Left lobe of liver (tissue), 2 donors: ENCODE data around the gene RUFY3. TPM values are rescaled to one million over a fixed set of nuclear protein-coding genes. Genes with fewer than 3 reads are reported as not detected.
"Not testable (repeated sequence)": the region's sequence is repeated elsewhere in the genome, so short reads cannot be mapped to it uniquely, and the experiment has no call there.

Experiments
- ATAC-seq: fragments of 200-7000 bp; cut with Tn5 transposase; one replicate; pipeline ENCODE4 v1.9.1; 2020; ENCODE audit warnings: mild to moderate bottlenecking, moderate library complexity
- DNase-seq: peaks from one replicate; pipeline ENCODE4 v3.0.0-alpha.2; 2020; ENCODE audit warnings: low spot score
- total RNA-seq: library from RNA; stranded (reverse); gene quantifications from one replicate; pipeline ENCODE4 v1.2.1, GENCODE V29; 2021
- donor health status: DM: no; HTN: no; CAD: no; lungs with moderate emphysema.
- donor health status: DM: no; HTN: yes; CAD: no.

Gene RUFY3
- 30.1 TPM for total RNA-seq

- DNase-seq (no peak), ATAC-seq (no peak)
Observed at GRCh38 chr4:70721747-70722146, at the start of gene RUFY3. Gene RUFY3 (plus strand): TSS chr4:70721964. CDS start chr4:70722574, 610 bp downstream.

GRCh38 chr4:70674191-70674590 lies 47.6 kb upstream of the RUFY3 start:
- ATAC-seq (no peak), DNase-seq (no peak)

GRCh38 chr4:70674731-70675130 lies 47.0 kb upstream of the RUFY3 start:
- ATAC-seq (no peak), DNase-seq (no peak)

GRCh38 chr4:70676554-70677090 lies 45.1 kb upstream of the RUFY3 start:
- DNase-seq (no peak), ATAC-seq (no peak)

GRCh38 chr4:70678383-70678999 lies 43.3 kb upstream of the RUFY3 start:
- no peak for DNase-seq
- ATAC-seq: no peak

- no peak for DNase-seq
Observed at GRCh38 chr4:70680934-70681333, 40.8 kb upstream of the RUFY3 start.

GRCh38 chr4:70681704-70682103 lies 40.1 kb upstream of the RUFY3 start:
- no peak for DNase-seq

More at GRCh38 chr4:70680934-70681333, 40.8 kb upstream of the RUFY3 start:
- no peak for ATAC-seq

GRCh38 chr4:70682142-70682541 lies 39.6 kb upstream of the RUFY3 start:
- not testable (repeated sequence) for ATAC-seq, DNase-seq

More at GRCh38 chr4:70681704-70682103, 40.1 kb upstream of the RUFY3 start:
- ATAC-seq: no peak

GRCh38 chr4:70687392-70687791 lies 34.4 kb upstream of the RUFY3 start:
- peak; percentile 7 for ATAC-seq
- DNase-seq: peak; percentile 54

GRCh38 chr4:70687821-70688794 lies 33.7 kb upstream of the RUFY3 start, which contains the start of gene UTP3:
Gene UTP3 (plus strand): TSS chr4:70688532. CDS start chr4:70688678, 146 bp downstream.
- ATAC-seq (peak; percentile 97), DNase-seq (peak; percentile 96)

- DNase-seq (no peak), ATAC-seq (peak; percentile 0)
Observed at GRCh38 chr4:70688795-70689231, 33.0 kb upstream of the RUFY3 start.

GRCh38 chr4:70691661-70692060 lies 30.1 kb upstream of the RUFY3 start:
- DNase-seq: no peak
- ATAC-seq: no peak

- DNase-seq, ATAC-seq: not testable (repeated sequence)
Observed at GRCh38 chr4:70694633-70695032, 27.1 kb upstream of the RUFY3 start.

- ATAC-seq: not testable (repeated sequence)
Observed at GRCh38 chr4:70698435-70698834, 23.3 kb upstream of the RUFY3 start.

GRCh38 chr4:70700712-70701111 lies 21.1 kb upstream of the RUFY3 start:
- DNase-seq: no peak

More at GRCh38 chr4:70698435-70698834, 23.3 kb upstream of the RUFY3 start:
- DNase-seq: not testable (repeated sequence)

GRCh38 chr4:70701271-70701670 lies 20.5 kb upstream of the RUFY3 start:
- no peak for DNase-seq
- no peak for ATAC-seq

More at GRCh38 chr4:70700712-70701111, 21.1 kb upstream of the RUFY3 start:
- no peak for ATAC-seq

GRCh38 chr4:70702592-70702991 lies 19.2 kb upstream of the RUFY3 start:
- DNase-seq, ATAC-seq: not testable (repeated sequence)

- no peak for ATAC-seq
Observed at GRCh38 chr4:70703619-70704214, 18.0 kb upstream of the RUFY3 start.

GRCh38 chr4:70704215-70704930 lies 17.4 kb upstream of the RUFY3 start:
- DNase-seq: peak; percentile 89
- peak; percentile 84 for ATAC-seq

More at GRCh38 chr4:70703619-70704214, 18.0 kb upstream of the RUFY3 start:
- no peak for DNase-seq

GRCh38 chr4:70704931-70705182 lies 16.9 kb upstream of the RUFY3 start:
- peak; percentile 61 for ATAC-seq
- no peak for DNase-seq
